Sigmoid colon (tissue), 7 donors: ENCODE data around the gene SERHL2. TPM values are rescaled to one million over a fixed set of nuclear protein-coding genes. Genes with fewer than 3 reads are reported as not detected.
"Not testable (repeated sequence)": the region's sequence is repeated elsewhere in the genome, so short reads cannot be mapped to it uniquely, and the experiment has no call there.

Source experiments
- DNase-seq: peaks from one replicate; pipeline ENCODE4 v3.0.0-alpha.2; 2019
- H3K27ac ChIP-seq, 4 donors: fragments of 200-600 bp; sonication (generic); one replicate each; pipeline ENCODE4 v1.5.1; 2016 to 2019; ENCODE audit warnings: mild to moderate bottlenecking in 1 of 4
- H3K27me3 ChIP-seq, 3 donors: fragments of 200-600 bp; sonication (generic); one replicate each; pipeline ENCODE4 v1.5.1; 2019; ENCODE audit warnings: mild to moderate bottlenecking in 1 of 3
- H3K36me3 ChIP-seq, 4 donors: fragments of 200-600 bp; sonication (generic); one replicate each; pipeline ENCODE4 v1.5.1; 2016 to 2019
- H3K4me1 ChIP-seq, 4 donors: fragments of 200-600 bp; sonication (generic); one replicate each; pipeline ENCODE4 v1.5.1; 2017 to 2019
- H3K4me3 ChIP-seq, 4 donors: fragments of 200-600 bp; sonication (generic); one replicate each; pipeline ENCODE4 v1.5.1; 2017 to 2019; ENCODE audit warnings: mild to moderate bottlenecking in 2 of 4, moderate library complexity in 1 of 4
- H3K9me3 ChIP-seq, 4 donors: fragments of 200-600 bp in 3 of 4; sonication (generic) in 3 of 4; one replicate each; pipeline versions ENCODE4 v1.5.1 to v1.6.1; 2013 to 2019
- CTCF ChIP-seq, 4 experiments: fragments of 450-650 bp in 3 of 4; fragments of 200-600 bp in 1 of 4; IDR thresholded peaks; one replicate each; pipeline ENCODE4 v1.5.1; 2016 to 2019; ENCODE audit warnings: antibody characterized with exemption in 4 of 4, mild to moderate bottlenecking in 3 of 4, moderate library complexity in 2 of 4
- EP300 ChIP-seq, 4 donors: sonication (generic); formaldehyde crosslinking; IDR thresholded peaks; one replicate each; pipeline ENCODE4 v1.6.1; 2017; ENCODE audit warnings: antibody characterized with exemption in 4 of 4
- POLR2A ChIP-seq, 2 donors: fragments of 450-650 bp; IDR thresholded peaks; one replicate each; pipeline ENCODE4 v1.6.1; 2016; ENCODE audit warnings: antibody characterized with exemption in 2 of 2, mild to moderate bottlenecking in 2 of 2, moderate library complexity in 2 of 2
- POLR2AphosphoS5 ChIP-seq, 4 donors: sonication (generic); formaldehyde crosslinking; IDR thresholded peaks; one replicate each; pipeline ENCODE4 v1.6.1; 2017; ENCODE audit warnings: antibody characterized with exemption in 4 of 4
- WGBS, 2 donors: extraction: QIAGEN DNeasy Blood & Tissue Kit; methylation state at CpG; one replicate each; pipeline ENCODE4 v1.1.7; 2013; 5-methylcytosine and 5-hydroxymethylcytosine counted together
- intact Hi-C: fragments of 100-400 bp; cut with DNase I; formaldehyde crosslinking; loops from one replicate; pipeline ENCODE4 v1.15.1; 2023
- polyA plus RNA-seq, 3 donors: library from polyadenylated mRNA; stranded (reverse); fragments of 200-250 nt; gene quantifications; one replicate each; pipeline ENCODE4 v1.2.3, GENCODE V29; 2013
- total RNA-seq, 4 donors: library from RNA; depleted of rRNA; stranded (reverse); fragments of >200 nt; gene quantifications; one replicate each; pipeline ENCODE4 v1.1.0, GENCODE V29; 2016
- donor health status: healthy with polysubstance abuse.
- donor health status: Bipolar disorder and iron deficiency.
- donor health status: healthy.

The SERHL2 gene
- total and polyA plus RNA-seq, 7 donors = 0.92 to 6.1 (median 2.8) TPM

DNA sequence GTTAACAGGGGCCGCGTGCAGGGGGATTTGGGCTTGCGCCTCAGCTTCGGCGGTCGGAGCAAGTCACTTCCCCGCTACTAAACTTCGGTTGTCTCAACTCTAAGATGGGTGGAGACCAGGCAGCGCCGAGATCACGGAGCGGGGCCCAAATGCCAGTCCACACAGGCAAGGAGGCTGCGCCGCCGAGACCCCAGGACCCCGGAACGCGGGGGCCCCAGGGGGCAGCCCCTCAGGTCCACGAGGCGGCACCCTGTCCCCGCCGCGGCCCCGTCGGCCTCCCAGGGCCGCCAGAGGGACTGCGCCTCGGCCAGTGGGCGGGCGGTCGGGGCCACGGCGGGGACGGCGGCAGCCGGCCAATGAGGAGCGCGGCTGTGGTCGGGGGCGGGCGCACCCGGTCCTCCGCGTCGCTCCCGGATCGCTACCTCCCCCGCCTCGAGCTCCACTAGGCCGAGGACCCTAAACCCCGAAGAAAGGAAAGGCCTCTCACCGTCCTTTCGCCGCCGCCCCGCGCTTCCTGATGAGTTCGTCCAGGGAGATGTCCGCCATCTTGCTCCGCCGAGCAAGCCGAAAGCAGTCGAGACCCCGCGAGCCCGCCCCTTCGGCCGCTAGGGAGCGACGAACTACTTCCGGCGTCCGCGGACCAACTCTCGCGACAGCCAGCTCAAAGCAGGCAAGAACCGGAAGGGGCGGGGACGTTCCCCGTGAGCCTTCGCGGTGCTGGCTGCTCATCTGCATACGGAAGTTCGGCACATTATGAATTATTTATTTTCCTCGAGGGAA is 60.7 kb downstream of the SERHL2 start, which contains the start of gene POLDIP3:
TSS of gene POLDIP3 (minus strand) at position 572 of the 780 bp plus-strand sequence. CDS start at position 546, 26 bp downstream.
- Histone ChIP-seq H3K27me3 (no peaks in the 10 kb centered on the region), H3K4me1 (peaks cover 2 to 68% (median 60%) of the 10 kb centered on the region in 4 donors), H3K27ac (peak within 1 kb of the TSS; percentile 87 to 98 (median 93)), H3K36me3 (peaks cover 0 to 8% (median 4%) of the 10 kb centered on the region in 4 donors), H3K9me3 (no peaks in the 10 kb centered on the region), H3K4me3 (peak within 1 kb of the TSS; percentile 64 to 87 (median 77))
- intact Hi-C loops = loop anchor here (5.0 kb wide), 1 partner anchor 103 kb away; no protein-coding TSS in a partner anchor
- TF ChIP-seq POLR2AphosphoS5 (IDR thresholded peaks at IDR 0.05) = peak in 2 of 4 donors; percentile 78 to 88
- TF ChIP-seq POLR2A (IDR thresholded peaks at IDR 0.05) = peak in 1 of 2 donors; percentile 60
- TF ChIP-seq CTCF (IDR thresholded peaks at IDR 0.05) = no peak
- TF ChIP-seq EP300 (IDR thresholded peaks at IDR 0.05) = peak in 1 of 4 donors; percentile 69
- DNase-seq = peak; percentile 100
- 0% methylated on average over 85 of the region's 85 CpGs for WGBS, 2 donors

DNA sequence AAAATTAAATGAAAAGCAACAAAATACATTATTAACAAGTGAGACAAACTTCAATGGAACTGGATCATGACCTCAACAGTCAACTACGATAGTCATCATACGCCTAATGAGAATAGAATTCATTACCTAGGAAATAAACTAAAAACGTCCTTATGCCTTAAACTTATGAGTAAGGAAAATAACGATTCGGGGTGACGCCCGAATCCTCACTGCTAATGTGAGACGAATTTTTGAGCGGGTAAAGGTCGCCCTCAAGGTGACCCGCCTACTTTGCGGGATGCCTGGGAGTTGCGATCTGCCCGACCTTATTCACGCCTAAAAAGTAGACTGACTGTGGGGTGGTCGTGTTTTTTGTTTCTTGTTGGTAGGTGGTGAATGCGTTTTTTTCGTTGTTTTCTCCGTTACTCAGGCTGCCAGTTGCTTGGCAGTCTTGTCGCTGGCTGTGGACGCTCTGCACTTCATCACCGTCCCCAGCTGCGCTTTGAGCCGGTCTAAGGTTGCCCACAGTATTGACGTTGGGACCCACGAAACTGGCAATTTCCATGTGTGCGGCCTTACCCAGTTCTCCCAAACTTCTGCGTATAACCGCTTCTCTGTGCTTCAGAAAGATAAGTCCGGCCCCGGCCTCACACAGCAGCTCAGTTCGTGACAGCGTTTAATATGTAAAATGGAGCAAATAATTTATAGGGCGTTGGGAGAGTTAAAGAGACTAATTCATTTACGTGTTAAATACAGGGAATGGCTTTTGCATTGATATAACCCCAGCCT is 61.5 kb downstream of the SERHL2 start:
- H3K27me3 ChIP-seq = no peaks in the 10 kb centered on the region
- H3K9me3 ChIP-seq = no peaks in the 10 kb centered on the region
- DNase-seq = peak; percentile 97
- WGBS, 2 donors = 0% methylated on average over 35 of the region's 35 CpGs
- intact Hi-C loops = loop anchor here (5.0 kb wide), 1 partner anchor 102 kb away; no protein-coding TSS in a partner anchor
- TF ChIP-seq POLR2AphosphoS5 (IDR thresholded peaks at IDR 0.05) (peak; percentile 90 to 100 (median 100)), EP300 (IDR thresholded peaks at IDR 0.05) (no peak), CTCF (IDR thresholded peaks at IDR 0.05) (no peak), POLR2A (IDR thresholded peaks at IDR 0.05) (peak; percentile 97 to 98)
- peaks cover 2 to 67% (median 58%) of the 10 kb centered on the region in 4 donors for H3K4me1 ChIP-seq
- peaks cover 0 to 16% (median 7%) of the 10 kb centered on the region in 4 donors for H3K36me3 ChIP-seq
- peak overlapping the region; percentile 28 to 87 (median 72) for H3K4me3 ChIP-seq
- H3K27ac ChIP-seq = peak overlapping the region; percentile 87 to 98 (median 93)

GRCh38 chr22:42615860-42616175 is 62.1 kb downstream of the SERHL2 start:
- H3K4me3 ChIP-seq = peak overlapping the region in 3 of 4 donors; percentile 28 to 87 (median 79)
- peak overlapping the region; percentile 87 to 98 (median 93) for H3K27ac ChIP-seq
- peaks cover 2 to 67% (median 58%) of the 10 kb centered on the region in 4 donors for H3K4me1 ChIP-seq
- DNase-seq, H3K9me3 ChIP-seq, H3K27me3 ChIP-seq: not testable (repeated sequence)
- WGBS, 2 donors = 9 to 15% methylated on average over 13 of the region's 13 CpGs
- intact Hi-C loops = loop anchor here (5.0 kb wide), 1 partner anchor 101 kb away; no protein-coding TSS in a partner anchor
- H3K36me3 ChIP-seq = peaks cover 0 to 16% (median 8%) of the 10 kb centered on the region in 4 donors

DNA sequence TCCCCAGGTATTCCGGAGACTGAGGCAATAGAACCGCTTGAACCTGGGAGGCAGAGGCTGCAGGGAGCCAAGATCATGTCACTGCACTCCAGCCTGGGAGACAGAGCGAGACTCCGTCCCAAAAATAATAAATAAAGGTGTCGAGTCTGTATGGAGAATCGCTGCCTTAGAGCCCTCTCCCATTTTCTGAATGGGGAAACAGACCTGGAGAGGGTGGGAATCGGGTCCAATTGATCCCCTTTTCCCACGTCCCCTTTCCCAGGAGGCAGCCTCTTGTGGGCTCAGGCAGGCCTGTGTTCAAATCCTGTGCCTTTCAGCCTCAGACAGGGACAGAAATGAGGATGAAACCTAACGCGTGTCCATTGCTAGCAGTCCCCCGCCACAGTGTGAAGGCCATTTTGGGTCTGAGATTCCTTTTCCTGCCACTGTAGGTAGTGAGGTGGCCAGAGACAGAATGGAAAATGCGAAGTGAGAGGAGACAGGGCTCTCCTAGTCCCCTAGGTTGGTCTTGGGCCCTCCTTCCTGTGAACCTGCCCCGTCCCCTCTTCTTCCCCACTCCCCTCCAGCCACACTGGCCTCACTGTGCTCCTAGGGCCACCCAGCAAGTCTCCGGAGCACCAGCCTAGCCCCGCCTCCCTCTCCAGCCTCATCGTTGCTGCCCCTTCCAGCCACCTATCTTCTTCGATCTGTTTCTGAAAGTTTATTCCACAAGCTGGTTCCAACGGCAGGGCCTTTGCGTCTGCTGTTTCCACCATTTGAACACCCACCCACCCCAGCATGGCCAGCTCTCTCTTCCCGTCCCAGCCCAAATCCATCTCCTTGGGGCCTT is 63.6 kb downstream of the SERHL2 start:
- no peak for DNase-seq
- whole genome bisulfite sequencing, 2 donors = 79 to 81% methylated on average over 20 of the region's 20 CpGs

More for the DNA sequence above, 63.6 kb downstream of the SERHL2 start:
- Histone ChIP-seq H3K4me3 (no peak overlapping the region), H3K27me3 (no peaks in the 10 kb centered on the region), H3K27ac (peak overlapping the region; percentile 87 to 98 (median 93)), H3K36me3 (peaks cover 0 to 19% (median 8%) of the 10 kb centered on the region in 4 donors), H3K4me1 (peaks cover 2 to 67% (median 57%) of the 10 kb centered on the region in 4 donors), H3K9me3 (no peaks in the 10 kb centered on the region)
- intact Hi-C loops = loop anchor here (5.0 kb wide), 1 partner anchor 100 kb away; no protein-coding TSS in a partner anchor
- TF ChIP-seq CTCF (IDR thresholded peaks at IDR 0.05) = no peak
- peak in 1 of 4 donors; percentile 21 for TF ChIP-seq POLR2AphosphoS5 (IDR thresholded peaks at IDR 0.05)
- TF ChIP-seq EP300 (IDR thresholded peaks at IDR 0.05) = no peak
- TF ChIP-seq POLR2A (IDR thresholded peaks at IDR 0.05) = no peak
